Duodenal mucosa (tissue), 2 donors: ENCODE results near the gene CIDEA.
"Not testable (repeated sequence)": the region's sequence is repeated elsewhere in the genome, so short reads cannot be mapped to it uniquely, and the experiment has no call there.

Experiments
- H3K27ac ChIP-seq: one replicate; pipeline ENCODE4 v1.7.0; 2013; ENCODE audit warnings: low read depth, low read length
- H3K27me3 ChIP-seq, 2 donors: one replicate each; pipeline ENCODE4 v1.7.0; 2013; ENCODE audit warnings: low read length in 2 of 2, control low read depth in 1 of 2; ENCODE audit not compliant: insufficient read depth in 2 of 2, control insufficient read depth in 1 of 2
- H3K36me3 ChIP-seq, 2 donors: one replicate each; pipeline ENCODE4 v1.7.0; 2013; ENCODE audit warnings: low read length in 2 of 2, control low read depth in 1 of 2; ENCODE audit not compliant: insufficient read depth in 2 of 2, control insufficient read depth in 1 of 2
- H3K4me1 ChIP-seq, 2 donors: one replicate each; pipeline ENCODE4 v1.7.0; 2013; ENCODE audit warnings: low read length in 2 of 2, control low read depth in 1 of 2; ENCODE audit not compliant: insufficient read depth in 2 of 2, control insufficient read depth in 1 of 2
- H3K4me3 ChIP-seq, 2 donors: one replicate each; pipeline ENCODE4 v1.7.0; 2013; ENCODE audit warnings: low read length in 2 of 2, low read depth in 1 of 2
- H3K9ac ChIP-seq, 2 donors: one replicate each; pipeline ENCODE4 v1.7.0; 2013; ENCODE audit warnings: low read length in 2 of 2, low read depth in 1 of 2
- H3K9me3 ChIP-seq, 2 donors: one replicate each; pipeline ENCODE4 v1.7.0; 2013; ENCODE audit warnings: low read length in 2 of 2, control low read depth in 1 of 2; ENCODE audit not compliant: control insufficient read depth in 1 of 2

The CIDEA gene

DNA sequence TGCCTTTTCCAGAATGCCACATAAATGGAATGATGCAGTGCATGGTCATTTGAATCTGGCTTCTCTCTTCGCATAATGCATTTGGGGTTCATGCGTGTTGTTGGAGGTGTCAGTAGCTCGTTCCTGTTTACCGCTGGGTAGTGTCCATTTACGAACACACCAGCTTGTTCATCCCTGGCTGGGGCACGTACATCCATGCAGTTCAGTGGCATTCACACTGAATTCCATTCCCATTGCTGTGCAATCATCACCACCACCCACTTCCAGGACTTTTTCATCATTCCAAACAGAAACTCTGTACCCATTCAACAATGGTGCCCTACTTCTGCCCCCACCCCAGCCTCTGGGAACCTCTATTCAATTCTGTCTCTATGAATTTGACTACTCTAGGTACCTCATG lies 14.7 kb upstream of the CIDEA start:
- peaks cover 0 to 4% of the 10 kb centered on the region in 2 donors for H3K4me1 ChIP-seq
- no peaks in the 10 kb centered on the region for H3K36me3 ChIP-seq
- no peaks in the 10 kb centered on the region for H3K9me3 ChIP-seq
- H3K27ac ChIP-seq, result no peak overlapping the region
- peaks cover 0 to 3% of the 10 kb centered on the region in 2 donors for H3K27me3 ChIP-seq
- H3K9ac ChIP-seq, result no peak overlapping the region
- H3K4me3 ChIP-seq, result no peak overlapping the region

DNA sequence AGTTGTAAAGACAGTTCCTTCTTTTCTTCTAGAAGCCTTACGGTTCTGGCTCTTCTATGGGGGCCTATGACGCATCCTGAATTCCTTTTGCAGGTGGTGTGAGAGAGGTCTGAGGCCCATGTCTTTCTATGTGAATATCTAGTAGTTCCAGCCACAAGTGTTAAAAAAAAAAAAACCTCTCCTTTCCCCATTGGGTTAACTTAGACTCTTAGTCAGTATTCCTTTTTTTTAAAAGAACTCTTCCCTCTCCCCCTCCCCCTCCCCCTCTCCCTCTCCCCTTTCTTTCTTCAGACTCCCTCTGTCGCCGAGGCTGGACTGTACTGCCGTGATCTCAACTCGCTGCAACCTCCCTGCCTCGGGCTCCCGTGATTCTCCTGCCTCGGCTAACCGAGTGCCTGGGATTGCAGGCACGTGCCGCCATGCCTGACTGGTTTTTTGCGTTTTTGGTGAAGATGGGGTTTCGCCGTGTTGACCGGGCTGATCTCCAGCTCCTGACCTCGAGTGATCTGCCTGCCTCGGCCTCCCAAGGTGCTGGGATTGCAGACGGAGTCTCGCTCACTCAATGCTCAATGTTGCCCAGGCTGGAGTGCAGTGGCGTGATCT lies 11.4 kb upstream of the CIDEA start:
- H3K36me3 ChIP-seq, result no peaks in the 10 kb centered on the region
- H3K27me3 ChIP-seq, result peaks cover 5 to 6% of the 10 kb centered on the region in 2 donors
- H3K9me3 ChIP-seq, result no peaks in the 10 kb centered on the region
- H3K4me1 ChIP-seq, result no peaks in the 10 kb centered on the region
- no peak overlapping the region for H3K9ac ChIP-seq
- H3K4me3 ChIP-seq, result no peak overlapping the region
- no peak overlapping the region for H3K27ac ChIP-seq

DNA sequence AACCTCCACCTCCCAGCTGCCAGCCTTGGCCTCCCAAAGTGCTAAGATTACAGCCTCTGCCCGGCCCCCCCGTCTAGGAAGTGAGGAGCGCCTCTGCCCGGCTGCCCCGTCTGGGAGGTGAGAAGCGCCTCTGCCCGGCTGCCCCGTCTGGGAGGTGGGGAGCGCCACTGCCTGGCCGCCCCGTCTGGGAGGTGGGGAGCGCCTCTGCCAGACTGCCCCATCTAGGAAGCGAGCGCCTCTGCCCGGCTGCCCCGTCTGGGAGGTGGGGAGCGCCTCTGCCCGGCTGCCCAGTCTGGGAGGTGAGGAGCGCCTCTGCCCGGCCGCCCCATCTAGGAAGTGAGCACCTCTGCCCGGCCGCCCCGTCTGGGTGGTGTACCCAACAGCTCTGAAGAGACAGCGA lies 10.9 kb upstream of the CIDEA start:
- not testable (repeated sequence) for H3K36me3 ChIP-seq, H3K27me3 ChIP-seq, H3K9me3 ChIP-seq, H3K4me1 ChIP-seq, H3K9ac ChIP-seq, H3K4me3 ChIP-seq, H3K27ac ChIP-seq

DNA sequence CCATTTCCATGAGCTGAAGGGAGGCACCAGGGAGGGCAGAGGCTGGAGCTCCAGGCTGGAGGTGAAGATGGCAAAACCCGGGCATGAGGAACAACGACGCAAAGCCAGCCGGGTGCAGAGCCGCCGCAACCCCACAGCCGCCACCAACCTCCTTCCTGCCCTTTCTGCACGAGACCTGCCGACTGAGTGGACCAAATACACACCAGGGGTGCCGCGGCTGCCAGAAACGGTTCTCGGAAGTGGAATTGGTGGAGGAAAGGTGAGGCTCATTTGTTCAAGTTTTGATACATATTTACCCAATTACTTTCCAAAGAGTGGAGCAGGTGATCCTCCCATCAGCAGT lies 8.4 kb upstream of the CIDEA start:
- no peak overlapping the region for H3K27ac ChIP-seq
- no peaks in the 10 kb centered on the region for H3K4me1 ChIP-seq
- no peaks in the 10 kb centered on the region for H3K9me3 ChIP-seq
- no peak overlapping the region for H3K4me3 ChIP-seq
- peaks cover 5 to 6% of the 10 kb centered on the region in 2 donors for H3K27me3 ChIP-seq
- no peaks in the 10 kb centered on the region for H3K36me3 ChIP-seq
- no peak overlapping the region for H3K9ac ChIP-seq

DNA sequence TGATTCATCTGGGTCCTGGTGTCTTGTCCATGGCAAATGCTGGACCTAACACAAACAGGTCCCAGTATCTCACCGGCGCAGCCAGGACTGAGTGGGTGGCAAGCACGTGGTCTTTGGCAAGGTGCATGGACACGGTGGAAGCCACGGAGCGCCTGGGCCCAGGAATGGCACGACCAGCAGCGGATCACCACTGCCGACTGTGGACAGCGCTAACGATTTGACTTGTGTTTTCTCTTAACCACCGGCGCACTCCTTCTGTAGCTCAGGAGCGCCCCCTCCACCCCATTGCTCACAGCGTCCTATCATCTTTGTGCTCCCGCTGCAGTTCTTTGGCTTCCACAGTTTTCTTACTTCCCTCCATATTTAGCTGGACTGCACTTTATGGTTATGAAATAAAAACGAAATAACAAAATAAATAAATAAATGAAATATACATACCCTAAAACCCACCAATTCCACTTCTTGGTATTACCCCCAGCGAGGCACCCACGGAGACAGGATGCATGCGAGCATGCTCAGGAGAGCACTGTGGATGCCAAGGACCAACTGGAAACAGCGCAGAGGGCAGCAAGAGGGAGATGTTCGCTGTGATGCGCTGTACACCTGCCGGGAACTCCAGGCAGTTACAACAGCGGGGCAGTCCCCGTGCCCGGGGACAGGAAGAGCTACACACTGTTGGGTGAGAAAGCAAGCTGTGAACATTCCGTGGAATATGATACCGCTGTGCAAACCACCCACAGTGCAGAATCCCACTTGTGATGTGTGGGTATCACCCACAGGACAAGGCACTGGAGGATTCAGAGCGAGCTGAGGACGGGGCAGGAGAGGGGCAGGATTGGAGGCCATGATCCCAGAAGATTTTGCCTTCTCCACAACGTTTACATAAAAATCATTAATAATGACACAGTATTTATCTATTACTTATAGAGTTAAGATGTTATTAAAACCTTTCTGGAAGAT lies 7.0 kb upstream of the CIDEA start:
- Histone ChIP-seq H3K27me3 (peaks cover 7 to 11% of the 10 kb centered on the region in 2 donors), H3K4me1 (no peaks in the 10 kb centered on the region), H3K4me3 (no peak overlapping the region), H3K27ac (no peak overlapping the region), H3K9ac (no peak overlapping the region), H3K36me3 (no peaks in the 10 kb centered on the region), H3K9me3 (no peaks in the 10 kb centered on the region)

DNA sequence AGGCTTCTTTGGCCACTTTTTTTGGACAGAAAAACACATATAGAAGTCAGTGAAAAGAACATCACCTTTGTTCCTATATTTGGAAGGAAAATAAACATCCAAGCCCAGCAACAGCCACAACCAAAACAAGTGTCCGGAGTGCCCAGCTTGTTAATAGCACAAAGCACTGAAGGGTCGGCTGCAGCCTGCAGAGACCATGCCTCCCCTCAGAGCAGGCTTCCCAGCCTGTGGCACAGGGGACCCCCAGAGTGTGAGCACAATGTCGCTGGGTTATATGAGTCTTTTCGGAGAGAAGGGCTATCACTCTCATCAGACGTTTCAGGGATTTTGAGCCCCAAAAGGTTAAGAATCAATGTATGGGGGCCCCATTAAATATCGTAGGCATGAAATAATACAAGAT lies 6.2 kb upstream of the CIDEA start:
- peaks cover 12% of the 10 kb centered on the region in 2 donors for H3K27me3 ChIP-seq
- H3K36me3 ChIP-seq, result no peaks in the 10 kb centered on the region
- H3K9me3 ChIP-seq, result no peaks in the 10 kb centered on the region
- no peaks in the 10 kb centered on the region for H3K4me1 ChIP-seq
- H3K4me3 ChIP-seq, result no peak overlapping the region
- no peak overlapping the region for H3K27ac ChIP-seq
- H3K9ac ChIP-seq, result no peak overlapping the region

DNA sequence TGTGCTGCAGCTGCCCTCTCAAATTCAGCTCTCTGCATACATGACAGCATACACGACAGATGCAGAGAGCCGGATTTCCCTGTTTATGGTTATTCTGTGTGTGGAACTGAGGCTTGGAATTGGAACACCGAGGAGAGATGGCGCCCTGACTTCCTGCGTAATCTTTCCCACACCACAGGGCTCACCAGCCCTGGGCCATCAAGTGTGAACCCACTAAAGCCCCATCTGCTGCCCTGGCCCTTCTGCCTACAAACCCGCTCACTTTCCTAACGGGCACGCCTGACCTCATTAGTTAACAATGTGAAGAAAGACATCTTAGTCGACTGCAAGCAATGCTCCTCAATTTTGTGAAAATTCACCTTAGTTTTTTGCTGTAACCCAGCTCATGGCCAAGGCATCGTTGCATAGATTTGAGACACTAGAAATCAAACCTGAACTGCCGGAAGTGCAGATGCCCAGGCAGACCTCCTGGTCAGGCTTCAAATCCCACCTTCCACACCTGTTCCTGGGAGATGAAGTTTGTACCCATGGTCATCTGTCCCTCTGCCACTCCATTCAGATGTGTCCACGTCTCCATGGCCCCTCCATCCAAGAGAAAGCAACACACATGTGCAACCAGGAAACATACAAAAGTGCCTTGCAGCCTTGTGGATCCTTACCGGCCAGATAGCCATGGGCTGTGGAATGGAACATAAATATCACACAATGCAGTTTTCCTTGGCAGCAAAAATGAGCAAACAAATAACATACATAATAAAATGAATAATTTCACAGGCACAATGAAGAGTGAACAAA lies 5.0 kb upstream of the CIDEA start:
- Histone ChIP-seq H3K27me3 (peaks cover 19 to 24% of the 10 kb centered on the region in 2 donors), H3K4me1 (no peaks in the 10 kb centered on the region), H3K9ac (no peak overlapping the region), H3K27ac (no peak overlapping the region), H3K4me3 (no peak overlapping the region), H3K9me3 (no peaks in the 10 kb centered on the region), H3K36me3 (no peaks in the 10 kb centered on the region)

DNA sequence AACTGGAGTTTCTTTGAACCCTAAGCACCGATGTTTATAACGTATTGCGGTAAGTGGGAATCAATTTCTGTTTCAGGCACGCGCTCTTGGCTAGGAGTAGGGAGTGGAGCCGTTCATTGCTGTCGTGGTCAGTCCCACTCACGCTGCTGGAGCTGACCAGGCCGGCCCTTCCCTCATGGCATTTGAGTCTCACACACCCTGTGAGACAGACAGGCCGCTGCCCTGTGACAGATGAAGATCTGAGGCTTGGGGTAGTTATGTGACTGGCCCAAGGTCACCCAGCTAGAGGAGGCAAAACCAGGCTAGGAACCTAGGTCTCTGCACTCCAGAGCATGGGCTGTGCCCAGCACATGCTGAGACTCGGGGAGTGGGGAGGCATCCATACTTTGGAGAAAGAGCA lies 2.9 kb upstream of the CIDEA start:
- no peaks in the 10 kb centered on the region for H3K4me1 ChIP-seq
- H3K36me3 ChIP-seq, result no peaks in the 10 kb centered on the region
- H3K27ac ChIP-seq, result no peak overlapping the region
- H3K27me3 ChIP-seq, result peaks cover 26 to 39% of the 10 kb centered on the region in 2 donors
- no peak overlapping the region for H3K4me3 ChIP-seq
- H3K9me3 ChIP-seq, result no peaks in the 10 kb centered on the region
- no peak overlapping the region for H3K9ac ChIP-seq

DNA sequence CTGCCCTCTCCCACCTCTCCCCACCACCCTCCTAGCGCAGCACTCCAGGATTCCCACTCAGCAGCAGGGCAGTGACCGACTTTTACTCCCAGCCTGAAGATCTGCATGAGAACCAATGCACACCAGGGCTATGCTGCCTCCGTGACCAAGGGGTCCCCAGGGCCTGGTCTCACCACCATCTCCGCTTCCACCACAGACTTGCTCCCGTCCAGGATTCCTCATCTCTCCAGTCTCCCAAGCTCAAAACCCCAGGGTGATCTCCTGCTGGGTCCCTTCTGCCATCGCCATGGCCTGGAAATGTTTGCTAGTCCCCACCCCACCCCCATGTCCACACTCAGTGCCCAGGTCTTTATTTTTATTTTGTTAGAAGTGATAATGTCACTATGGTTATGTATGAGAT lies 2.1 kb upstream of the CIDEA start:
- Histone ChIP-seq H3K27me3 (peaks cover 23 to 39% of the 10 kb centered on the region in 2 donors), H3K9me3 (no peaks in the 10 kb centered on the region), H3K36me3 (no peaks in the 10 kb centered on the region), H3K4me3 (no peak overlapping the region), H3K27ac (no peak overlapping the region), H3K9ac (no peak overlapping the region), H3K4me1 (no peaks in the 10 kb centered on the region)

DNA sequence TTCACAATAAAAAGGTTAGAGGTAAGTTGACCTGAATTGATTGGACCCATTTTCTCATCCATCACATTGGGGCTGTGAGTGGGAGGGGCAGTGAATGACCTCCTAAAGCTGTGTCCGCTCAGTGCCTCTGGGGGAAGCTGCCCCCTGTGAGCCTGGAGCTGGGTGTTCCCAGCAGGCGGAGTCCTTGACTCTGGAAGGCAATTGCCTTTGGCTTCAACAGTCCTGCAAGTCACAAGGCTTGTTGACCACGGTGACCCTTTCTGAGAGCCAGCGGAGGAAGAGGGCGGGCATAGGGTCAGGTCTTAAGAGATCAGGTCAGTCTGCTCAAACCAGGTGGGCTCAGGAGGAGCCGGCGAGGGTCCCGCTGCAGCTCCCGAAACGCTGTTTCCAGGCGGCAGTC lies 1.1 kb upstream of the CIDEA start:
- H3K4me3 ChIP-seq, result no peak overlapping the region
- peaks cover 23 to 33% of the 10 kb centered on the region in 2 donors for H3K27me3 ChIP-seq
- H3K27ac ChIP-seq, result no peak overlapping the region

More for the DNA sequence above, 1.1 kb upstream of the CIDEA start:
- Histone ChIP-seq H3K4me1 (no peaks in the 10 kb centered on the region), H3K9me3 (no peaks in the 10 kb centered on the region), H3K36me3 (no peaks in the 10 kb centered on the region), H3K9ac (no peak overlapping the region)
